Measurements from ENCODE around the gene FBN3.

Gene FBN3

DNA sequence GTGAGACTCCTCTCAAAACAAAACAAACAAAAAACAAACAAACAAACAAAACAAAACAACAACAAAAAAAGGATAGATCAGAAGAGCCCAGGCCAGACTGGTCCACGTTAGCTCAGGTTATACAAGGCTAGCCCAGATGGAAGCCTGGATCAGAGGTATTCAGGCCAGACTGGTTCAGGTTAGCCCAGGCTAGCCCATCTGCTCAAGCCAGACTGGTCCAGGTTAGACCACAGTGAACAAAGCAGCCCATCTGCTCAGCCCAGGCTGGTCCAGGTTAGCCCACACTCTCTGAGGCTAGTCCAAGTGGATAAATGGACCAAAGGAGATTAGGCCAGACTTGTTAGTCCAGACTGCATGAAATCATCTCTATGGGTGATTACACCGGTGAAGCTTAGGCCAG lies 55.7 kb downstream of the FBN3 start:
- TF ChIP-seq CTCF (conservative IDR thresholded peaks at IDR 0.05; ENCODE audit: low read depth, low read length): no peak
- no peak overlapping the region for H3K4me3 ChIP-seq (ENCODE audit: low read length)
- DNase-seq (ENCODE audit: low read depth): no peak

- no peak overlapping the region for H3K4me3 ChIP-seq (ENCODE audit: low read length)
- no peak for TF ChIP-seq CTCF (conservative IDR thresholded peaks at IDR 0.05; ENCODE audit: low read depth, low read length)
- no peak for DNase-seq (ENCODE audit: low read depth)
These were observed 58.4 kb downstream of the FBN3 start for GRCh38 chr19:8090950-8091349.

DNA sequence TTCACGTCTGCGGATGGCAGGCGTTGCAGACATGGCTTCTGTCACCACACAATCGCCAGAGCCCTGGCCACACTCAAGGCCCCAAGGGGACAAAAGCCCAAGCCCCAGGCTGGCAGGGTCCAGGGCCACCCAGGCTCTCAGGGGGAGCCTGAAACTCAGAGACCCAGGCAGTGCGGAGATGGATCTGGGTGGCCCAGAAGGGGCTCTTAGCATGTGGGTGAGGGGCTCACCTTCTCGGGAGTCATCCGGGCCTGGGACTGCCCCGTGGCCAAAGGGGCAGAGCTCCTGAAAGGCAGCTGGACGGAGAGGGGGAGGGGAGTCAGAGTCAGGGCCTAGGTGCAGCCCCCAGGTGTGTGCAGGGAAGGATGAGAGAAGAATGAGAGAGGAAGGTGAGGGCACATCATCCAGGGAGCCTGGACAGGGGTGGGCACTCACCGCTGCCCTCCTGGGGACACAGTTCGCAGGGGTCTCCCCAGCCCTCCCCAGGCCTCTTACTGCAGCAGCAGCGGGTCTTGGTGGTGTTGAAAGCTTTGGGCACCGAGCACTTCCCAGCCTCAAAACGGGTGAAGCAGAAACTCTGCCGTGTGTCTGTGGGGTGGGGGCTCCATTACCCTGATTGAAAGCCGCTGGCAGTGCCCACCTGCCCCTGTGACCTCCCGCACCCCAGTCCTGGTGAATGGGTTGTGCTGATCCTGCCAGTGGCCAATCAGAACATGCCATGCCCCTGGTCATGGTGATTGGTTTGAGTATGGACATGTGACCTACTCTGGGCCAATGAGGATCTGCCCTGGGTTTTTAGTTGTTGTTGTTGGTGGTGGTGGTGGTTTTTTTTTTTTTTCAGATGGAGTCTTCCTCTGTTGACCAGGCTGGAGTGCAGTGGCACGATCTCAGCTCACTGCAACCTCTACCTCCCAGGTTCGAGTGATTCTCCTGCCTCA lies 59.5 kb downstream of the FBN3 start:
- no peak for TF ChIP-seq CTCF (conservative IDR thresholded peaks at IDR 0.05; ENCODE audit: low read depth, low read length)
- H3K4me3 ChIP-seq (ENCODE audit: low read length): no peak overlapping the region
- DNase-seq (ENCODE audit: low read depth): no peak

DNA sequence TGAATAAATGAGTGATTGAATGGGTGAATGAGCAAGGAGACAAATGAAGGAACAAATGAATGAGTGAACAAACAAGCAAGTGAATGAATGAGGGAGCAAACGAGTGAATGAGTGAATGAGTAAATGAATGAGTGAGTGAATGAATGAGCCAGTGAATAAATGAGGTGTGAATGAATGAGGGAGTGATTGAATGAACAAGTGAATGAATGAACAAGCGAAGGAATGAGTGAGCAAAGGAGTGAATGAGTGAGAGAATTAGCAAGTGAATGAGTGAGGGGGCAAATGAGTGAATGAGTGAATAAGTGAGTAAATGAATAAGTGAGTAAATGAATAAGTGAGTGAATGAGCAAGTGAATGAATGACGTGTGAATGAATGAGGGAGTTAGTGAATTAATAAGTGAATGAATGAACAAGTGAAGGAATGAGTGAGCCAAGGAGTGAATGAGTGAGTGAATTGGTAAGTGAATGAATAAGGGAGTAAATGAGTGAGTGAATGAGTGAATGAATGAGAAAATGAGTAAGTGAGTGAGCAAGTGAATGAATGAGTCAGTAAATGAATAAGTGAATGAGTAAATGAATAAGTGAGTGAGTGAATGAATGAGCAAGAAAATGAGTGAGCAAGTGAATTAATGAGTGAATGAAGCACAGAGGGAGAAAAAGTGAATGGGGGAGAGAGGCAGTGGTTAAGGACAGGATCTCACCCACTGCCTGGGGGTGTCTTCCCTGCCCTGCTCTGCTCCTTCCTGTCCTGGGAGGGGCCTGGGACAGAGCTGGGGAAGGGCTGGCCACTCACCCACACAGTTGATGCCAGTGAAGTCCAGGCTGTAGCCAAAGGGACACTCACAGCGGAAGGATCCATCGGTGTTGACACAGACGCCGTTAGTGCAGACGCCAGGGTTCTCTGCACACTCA lies 60.4 kb downstream of the FBN3 start:
- no peak overlapping the region for H3K4me3 ChIP-seq (ENCODE audit: low read length)
- DNase-seq (ENCODE audit: low read depth): no peak
- TF ChIP-seq CTCF (conservative IDR thresholded peaks at IDR 0.05; ENCODE audit: low read depth, low read length): no peak

DNA sequence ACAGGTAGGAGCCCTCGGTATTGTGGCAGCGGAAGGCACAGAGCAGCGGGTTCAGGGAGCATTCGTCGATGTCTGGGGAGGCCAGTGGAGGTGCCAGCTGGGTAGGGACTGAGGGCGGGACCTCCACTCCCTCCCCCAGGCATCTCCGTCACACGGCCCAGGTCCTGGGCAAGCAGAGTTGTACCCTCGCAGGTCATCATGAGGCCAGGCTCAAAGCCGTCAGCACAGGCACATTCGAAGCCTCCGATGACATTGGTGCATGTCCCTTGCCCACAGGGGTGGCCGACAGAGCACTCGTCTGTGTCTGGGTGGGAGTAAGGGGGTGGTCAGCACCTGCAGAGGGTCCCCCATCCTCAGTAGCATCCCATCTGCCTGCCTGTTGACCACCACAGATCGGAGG lies 61.5 kb downstream of the FBN3 start:
- no peak for DNase-seq (ENCODE audit: low read depth)
- no peak overlapping the region for H3K4me3 ChIP-seq (ENCODE audit: low read length)
- TF ChIP-seq CTCF (conservative IDR thresholded peaks at IDR 0.05; ENCODE audit: low read depth, low read length): no peak

DNA sequence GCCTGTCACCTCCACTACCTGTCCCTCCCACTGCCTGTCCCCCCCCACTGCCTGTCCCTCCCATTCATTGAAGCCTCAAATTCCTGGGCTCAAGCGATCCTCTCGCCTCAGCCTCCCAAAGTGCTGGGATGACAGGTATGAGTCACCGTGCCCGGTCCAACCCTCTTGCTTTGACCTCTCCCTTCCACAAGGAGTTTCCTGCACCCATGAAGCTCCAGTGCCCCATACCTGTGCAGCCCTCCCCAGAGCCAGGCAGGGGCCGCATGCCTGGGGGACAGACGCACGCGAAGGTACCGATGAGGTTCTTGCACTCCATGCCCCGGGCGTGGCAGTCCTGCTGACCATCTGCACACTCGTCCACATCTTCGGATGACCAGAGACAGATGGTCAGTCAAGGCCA lies 62.5 kb downstream of the FBN3 start:
- TF ChIP-seq CTCF (conservative IDR thresholded peaks at IDR 0.05; ENCODE audit: low read depth, low read length): no peak
- no peak for DNase-seq (ENCODE audit: low read depth)
- no peak overlapping the region for H3K4me3 ChIP-seq (ENCODE audit: low read length)

All from retinal pigment epithelial cell (primary cell).